ENCODE data around the gene RAD21L1.

Gene RAD21L1

GRCh38 chr20:1274485-1275311, 48.9 kb downstream of the RAD21L1 start:
- no peak for DNase-seq

- no peak for DNase-seq
Observed at GRCh38 chr20:1275919-1276318, 50.1 kb downstream of the RAD21L1 start.

GRCh38 chr20:1277529-1278322, 51.9 kb downstream of the RAD21L1 start:
- DNase-seq = no peak

GRCh38 chr20:1278993-1279392, 53.1 kb downstream of the RAD21L1 start:
- no peak for DNase-seq

- DNase-seq = no peak
Observed at GRCh38 chr20:1280195-1281102, 54.6 kb downstream of the RAD21L1 start.

GRCh38 chr20:1281279-1282057, 55.6 kb downstream of the RAD21L1 start:
- no peak for DNase-seq

- no peak for DNase-seq
Observed at GRCh38 chr20:1282966-1283365, 57.1 kb downstream of the RAD21L1 start.

GRCh38 chr20:1283522-1284510, 58.0 kb downstream of the RAD21L1 start:
- DNase-seq = no peak

- no peak for DNase-seq
Observed at GRCh38 chr20:1286267-1287024, 60.6 kb downstream of the RAD21L1 start.

- no peak for DNase-seq
Observed at GRCh38 chr20:1287306-1287705, 61.5 kb downstream of the RAD21L1 start.

GRCh38 chr20:1287787-1288569, 62.1 kb downstream of the RAD21L1 start:
- DNase-seq = no peak

GRCh38 chr20:1291191-1291741, 65.4 kb downstream of the RAD21L1 start:
- DNase-seq = no peak

- DNase-seq = no peak
Observed at GRCh38 chr20:1292620-1293019, 66.8 kb downstream of the RAD21L1 start.

GRCh38 chr20:1293641-1294379, 68.0 kb downstream of the RAD21L1 start:
- no peak for DNase-seq

GRCh38 chr20:1294497-1294896, 68.7 kb downstream of the RAD21L1 start:
- no peak for DNase-seq

GRCh38 chr20:1295276-1295930, 69.6 kb downstream of the RAD21L1 start:
- no peak for DNase-seq

GRCh38 chr20:1296117-1296610, 70.3 kb downstream of the RAD21L1 start:
- DNase-seq = no peak

Measured in NCI-H2107 (cell line).